ENCODE data around the gene ENPEP.
A peak's percentile ranks its signal among the peaks of the same experiment; 100 is the strongest.
"Not testable (repeated sequence)": the region's sequence is repeated elsewhere in the genome, so short reads cannot be mapped to it uniquely, and the experiment has no call there.

Gene ENPEP, protein sequence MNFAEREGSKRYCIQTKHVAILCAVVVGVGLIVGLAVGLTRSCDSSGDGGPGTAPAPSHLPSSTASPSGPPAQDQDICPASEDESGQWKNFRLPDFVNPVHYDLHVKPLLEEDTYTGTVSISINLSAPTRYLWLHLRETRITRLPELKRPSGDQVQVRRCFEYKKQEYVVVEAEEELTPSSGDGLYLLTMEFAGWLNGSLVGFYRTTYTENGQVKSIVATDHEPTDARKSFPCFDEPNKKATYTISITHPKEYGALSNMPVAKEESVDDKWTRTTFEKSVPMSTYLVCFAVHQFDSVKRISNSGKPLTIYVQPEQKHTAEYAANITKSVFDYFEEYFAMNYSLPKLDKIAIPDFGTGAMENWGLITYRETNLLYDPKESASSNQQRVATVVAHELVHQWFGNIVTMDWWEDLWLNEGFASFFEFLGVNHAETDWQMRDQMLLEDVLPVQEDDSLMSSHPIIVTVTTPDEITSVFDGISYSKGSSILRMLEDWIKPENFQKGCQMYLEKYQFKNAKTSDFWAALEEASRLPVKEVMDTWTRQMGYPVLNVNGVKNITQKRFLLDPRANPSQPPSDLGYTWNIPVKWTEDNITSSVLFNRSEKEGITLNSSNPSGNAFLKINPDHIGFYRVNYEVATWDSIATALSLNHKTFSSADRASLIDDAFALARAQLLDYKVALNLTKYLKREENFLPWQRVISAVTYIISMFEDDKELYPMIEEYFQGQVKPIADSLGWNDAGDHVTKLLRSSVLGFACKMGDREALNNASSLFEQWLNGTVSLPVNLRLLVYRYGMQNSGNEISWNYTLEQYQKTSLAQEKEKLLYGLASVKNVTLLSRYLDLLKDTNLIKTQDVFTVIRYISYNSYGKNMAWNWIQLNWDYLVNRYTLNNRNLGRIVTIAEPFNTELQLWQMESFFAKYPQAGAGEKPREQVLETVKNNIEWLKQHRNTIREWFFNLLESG

DNA sequence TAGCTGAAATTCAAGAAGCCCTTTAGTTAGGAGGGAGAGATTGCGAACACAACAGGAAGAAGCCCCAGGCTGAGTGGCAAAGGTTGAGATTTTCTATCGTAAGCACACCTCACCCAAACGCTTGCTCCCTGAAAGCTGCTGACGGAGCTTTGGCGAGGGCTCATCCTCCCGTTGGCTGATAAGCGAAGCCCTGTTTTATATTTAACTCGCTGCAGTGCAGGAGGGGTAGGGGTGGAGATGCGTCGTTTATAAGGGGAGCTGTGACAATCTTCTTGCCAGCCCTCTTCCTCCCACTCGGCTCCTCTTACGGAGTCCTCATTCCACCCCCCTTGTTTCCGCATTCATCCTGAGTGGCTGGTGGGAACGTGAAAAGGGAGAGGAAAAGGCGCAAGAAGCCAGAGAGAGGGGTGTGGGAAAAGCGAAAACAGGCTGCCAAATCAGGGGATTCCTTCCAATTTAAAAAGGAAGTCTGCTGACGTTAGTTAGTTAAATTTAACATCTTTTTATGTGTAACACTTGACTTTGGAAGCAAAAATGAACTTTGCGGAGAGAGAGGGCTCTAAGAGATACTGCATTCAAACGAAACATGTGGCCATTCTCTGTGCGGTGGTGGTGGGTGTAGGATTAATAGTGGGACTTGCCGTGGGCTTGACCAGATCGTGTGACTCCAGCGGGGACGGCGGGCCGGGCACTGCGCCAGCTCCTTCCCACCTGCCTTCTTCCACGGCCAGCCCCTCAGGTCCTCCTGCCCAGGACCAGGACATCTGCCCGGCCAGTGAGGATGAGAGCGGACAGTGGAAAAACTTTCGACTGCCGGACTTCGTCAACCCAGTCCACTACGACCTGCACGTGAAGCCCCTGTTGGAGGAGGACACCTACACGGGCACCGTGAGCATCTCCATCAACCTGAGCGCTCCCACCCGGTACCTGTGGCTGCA, at the start of gene ENPEP:
ENPEP (plus strand) TSS at position 275 of the 938 bp plus-strand sequence; CDS start at position 535, 260 bp downstream.
- DNase-seq (ENCODE audit: low read depth): peak; percentile 4

DNA sequence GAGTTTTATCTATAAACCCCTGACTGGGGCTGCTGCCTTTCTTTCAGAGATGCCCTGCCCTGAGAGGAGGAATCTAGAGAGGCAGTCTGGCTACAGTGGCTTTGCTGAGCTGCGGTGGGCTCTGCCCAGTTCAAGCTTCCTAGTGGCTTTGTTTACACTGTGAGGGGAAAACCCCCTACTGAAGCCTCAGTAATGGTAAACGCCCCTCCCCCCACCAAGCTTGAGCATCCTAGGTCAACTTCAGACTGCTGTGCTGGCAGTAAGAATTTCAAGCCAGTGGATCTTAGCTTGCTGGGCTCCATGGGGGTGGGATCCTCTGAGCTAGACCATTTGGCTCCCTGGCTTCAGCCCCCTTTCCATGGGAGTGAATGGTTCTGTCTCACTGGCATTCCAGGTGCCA, 44.1 kb upstream of the ENPEP start:
- not testable (repeated sequence) for DNase-seq (ENCODE audit: low read depth)

DNA sequence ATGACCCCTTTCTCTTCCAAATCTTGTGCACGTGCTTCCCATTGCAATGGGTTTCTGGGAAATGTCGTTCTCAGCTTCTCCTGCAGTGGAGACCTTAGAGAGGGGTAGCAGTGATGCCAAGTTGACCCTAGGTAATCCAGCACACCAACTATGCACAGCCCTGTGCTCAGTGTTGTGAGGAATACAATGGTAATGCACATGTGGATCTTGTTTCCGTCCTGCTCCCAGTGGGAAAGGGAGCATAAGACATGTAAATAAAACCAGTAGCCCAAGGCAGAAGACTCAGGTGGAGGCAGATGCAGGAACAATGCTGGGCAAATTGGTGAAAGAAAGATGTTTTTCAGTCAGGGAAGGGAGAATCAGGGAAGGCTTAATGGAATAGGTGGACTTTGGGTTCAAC, 38.7 kb upstream of the ENPEP start:
- not testable (repeated sequence) for DNase-seq (ENCODE audit: low read depth)

DNA sequence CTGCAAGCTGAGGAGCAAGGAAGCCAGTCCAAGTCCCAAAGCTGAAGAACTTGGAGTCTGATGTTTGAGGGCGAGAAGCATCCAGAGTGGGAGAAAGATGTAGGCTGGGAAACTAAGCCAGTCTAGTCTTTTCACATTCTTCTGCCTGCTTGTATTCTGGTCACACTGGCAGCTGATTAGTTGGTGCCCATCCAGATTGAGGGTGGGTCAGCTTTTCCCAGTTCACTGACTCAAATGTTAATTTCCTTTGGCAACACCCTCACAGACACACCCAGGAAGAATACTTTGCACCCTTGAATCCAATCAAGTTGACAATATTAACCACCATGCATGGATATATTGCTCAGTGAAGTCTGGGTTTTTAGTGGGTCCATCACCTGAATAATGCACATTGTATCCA, 36.7 kb upstream of the ENPEP start:
- not testable (repeated sequence) for DNase-seq (ENCODE audit: low read depth)

DNA sequence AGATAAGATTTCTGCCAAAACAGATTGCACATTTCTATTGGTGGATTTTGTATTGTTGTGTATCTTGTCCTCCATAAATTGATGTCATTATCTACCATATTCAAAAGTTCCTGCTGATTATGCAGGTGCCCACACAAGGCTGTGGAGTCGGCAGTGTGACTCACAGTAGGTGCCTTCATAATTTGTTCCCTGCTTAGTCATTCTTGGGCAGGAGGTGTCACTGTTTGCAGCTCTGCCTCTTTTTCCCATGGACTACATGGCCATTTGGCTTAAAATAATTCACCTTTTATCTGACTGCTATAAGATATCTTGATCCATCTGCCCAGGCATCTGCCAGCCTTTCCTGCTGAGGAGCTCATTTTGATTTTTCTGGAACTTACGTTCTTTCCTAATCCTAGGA, 33.6 kb upstream of the ENPEP start:
- DNase-seq (ENCODE audit: low read depth): no peak

DNA sequence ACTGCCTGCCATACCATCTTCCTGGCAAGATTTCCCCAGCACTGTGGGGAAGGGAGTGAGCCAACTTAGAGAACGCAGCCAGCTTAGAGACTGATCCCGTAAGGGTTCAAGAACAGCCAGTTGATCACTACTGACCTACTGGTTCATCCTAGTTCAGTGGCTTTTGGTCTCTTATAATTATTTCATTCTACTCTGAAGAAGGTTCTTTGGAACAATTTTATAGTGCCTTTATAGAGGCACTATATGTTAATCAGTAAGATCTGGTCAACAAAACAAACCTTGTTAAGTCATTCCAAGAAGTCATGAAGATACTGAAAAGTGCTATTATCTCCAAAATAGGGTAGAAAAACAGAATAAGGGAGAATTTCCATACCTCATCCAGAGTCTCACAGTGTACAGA, 33.2 kb upstream of the ENPEP start:
- DNase-seq (ENCODE audit: low read depth): no peak

DNA sequence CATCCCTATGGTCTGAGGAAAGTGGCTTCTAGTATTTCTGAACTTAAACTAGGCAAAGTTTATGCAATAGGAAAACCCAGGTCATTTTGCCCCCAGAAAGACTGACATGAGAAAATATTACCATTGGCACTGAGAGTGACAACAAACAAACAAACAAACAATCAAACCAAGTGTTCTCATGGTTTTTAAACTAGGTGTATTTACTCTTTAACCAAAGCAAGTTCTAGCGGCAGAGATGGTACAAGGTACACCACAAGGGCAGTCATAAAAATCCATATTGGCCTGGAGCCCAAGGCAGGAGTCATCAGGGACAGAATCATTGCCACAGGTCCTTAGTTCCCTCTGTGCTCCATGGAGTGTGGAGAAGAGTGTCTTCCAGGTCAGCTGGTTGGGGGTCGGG, 26.0 kb upstream of the ENPEP start:
- no peak for DNase-seq (ENCODE audit: low read depth)

DNA sequence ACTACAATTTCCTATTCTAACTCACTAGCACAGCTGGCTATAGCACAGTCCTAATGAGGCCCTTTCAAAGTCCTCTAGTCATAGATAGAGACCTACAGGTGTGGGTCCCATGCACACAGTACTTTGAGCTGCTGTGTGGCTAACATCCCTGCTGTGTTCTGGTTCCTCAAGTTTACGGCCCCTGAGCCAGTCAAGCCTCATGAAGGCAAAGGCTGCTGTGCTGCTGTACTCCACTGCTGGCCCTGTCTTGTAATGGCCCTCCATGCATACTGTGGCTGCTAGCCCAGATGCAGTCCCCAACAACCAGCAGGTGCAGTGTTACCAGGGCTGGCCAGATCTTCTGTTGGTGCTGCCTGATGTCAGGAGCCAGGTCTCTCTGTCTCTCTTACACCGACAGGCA, 23.4 kb upstream of the ENPEP start:
- no peak for DNase-seq (ENCODE audit: low read depth)

DNA sequence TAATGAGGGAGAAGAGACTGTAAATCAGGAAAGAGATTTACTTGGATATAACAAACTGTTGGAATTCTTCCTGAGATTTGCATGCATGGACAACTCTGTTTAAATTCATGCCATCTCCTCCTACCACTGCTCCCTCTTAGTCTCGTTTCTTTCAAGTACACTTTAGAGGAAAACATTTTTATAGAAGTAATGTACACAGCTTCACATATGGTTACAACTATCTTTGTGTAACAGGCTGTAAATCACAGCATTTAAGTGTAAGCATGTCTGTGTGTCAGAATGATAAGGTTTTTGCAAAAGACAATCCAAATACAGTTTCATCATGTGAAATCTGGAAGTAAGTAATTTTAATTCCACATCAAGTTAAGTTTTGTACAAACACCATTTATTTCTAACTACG, 21.5 kb upstream of the ENPEP start:
- no peak for DNase-seq (ENCODE audit: low read depth)

DNA sequence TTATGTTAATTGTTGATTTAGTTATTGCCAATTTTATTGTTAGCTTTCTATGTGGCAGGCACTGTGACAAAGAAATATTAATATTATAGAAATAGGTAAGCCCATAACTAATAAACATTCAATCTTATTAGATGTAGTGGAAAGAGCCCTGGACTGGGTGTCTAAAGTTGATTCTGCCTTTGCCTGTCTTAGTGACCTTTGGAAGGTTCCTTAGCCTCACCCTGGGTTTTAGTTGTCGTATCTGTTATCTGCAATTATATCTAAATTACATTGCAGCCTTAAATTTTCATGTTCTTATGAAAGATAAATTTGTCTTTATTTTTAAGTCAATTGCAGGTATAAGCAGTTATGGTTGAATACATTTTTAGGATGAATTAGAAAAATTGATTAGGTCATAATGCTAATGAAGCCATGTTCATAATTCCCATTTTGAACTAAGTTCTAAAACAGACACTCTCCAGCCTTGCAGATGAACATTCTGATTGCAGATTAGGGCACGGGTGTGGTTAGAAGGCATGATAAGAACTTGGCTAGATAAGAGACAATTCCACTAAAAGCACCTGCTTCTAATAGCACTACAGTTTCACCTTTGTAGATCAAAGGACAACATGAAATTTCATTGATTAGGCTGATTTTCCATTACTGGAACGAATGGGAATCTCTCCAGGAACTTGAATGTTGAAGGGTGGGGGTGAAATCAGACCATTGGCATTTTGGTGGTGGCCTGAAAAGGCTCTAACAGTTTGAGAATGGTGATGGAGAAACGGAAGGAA, 17.3 kb upstream of the ENPEP start:
- no peak for DNase-seq (ENCODE audit: low read depth)

DNA sequence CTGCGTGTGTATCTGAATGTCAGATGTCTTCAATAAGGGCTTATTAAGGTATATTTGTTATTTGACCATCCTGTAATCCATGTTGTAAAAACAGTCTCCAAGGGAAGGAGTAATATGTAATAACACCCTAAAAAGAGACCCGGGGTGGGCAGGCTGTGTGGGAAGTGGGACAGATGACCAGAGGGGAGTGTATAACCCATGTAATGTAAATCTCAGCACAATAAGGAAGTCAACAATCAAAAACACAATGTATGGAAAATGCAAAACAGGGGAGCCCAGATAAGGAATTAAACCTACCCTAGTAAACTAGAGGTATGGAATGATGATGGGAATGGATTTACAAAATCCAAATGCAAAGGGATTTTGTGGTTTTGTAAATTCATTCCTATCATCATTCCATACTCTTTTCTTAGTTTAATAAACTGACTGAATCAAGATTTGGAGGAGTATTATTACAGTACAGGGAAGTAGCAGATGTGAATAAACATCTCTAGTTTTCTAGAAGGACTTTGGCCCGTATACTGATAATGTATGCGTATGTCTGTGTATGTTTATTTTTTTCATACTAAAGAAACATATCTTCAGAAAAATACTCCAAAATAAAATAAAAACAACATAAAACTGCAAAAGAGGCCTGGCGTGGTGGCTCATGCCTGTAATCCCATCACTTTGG, 15.7 kb upstream of the ENPEP start:
- DNase-seq (ENCODE audit: low read depth): no peak

DNA sequence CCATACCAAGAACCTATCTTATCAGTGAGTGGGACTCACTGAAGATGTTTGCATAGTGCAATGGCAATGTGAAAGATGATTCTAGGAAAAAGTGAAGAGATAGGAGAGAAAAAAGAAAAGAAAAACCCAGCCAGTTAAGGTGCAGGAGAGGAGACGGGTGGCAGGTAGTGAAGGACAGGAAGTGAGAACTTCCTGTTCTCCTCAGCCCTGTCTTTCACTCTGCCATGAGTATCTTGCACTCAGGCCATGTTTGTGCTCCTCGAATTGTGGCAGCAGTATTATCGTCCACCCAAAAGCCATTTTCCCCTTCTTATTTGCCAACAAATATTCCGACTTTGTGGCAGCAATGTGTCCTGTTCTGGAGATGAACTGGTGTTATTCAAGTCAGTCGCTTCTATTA, 8.6 kb upstream of the ENPEP start:
- no peak for DNase-seq (ENCODE audit: low read depth)

DNA sequence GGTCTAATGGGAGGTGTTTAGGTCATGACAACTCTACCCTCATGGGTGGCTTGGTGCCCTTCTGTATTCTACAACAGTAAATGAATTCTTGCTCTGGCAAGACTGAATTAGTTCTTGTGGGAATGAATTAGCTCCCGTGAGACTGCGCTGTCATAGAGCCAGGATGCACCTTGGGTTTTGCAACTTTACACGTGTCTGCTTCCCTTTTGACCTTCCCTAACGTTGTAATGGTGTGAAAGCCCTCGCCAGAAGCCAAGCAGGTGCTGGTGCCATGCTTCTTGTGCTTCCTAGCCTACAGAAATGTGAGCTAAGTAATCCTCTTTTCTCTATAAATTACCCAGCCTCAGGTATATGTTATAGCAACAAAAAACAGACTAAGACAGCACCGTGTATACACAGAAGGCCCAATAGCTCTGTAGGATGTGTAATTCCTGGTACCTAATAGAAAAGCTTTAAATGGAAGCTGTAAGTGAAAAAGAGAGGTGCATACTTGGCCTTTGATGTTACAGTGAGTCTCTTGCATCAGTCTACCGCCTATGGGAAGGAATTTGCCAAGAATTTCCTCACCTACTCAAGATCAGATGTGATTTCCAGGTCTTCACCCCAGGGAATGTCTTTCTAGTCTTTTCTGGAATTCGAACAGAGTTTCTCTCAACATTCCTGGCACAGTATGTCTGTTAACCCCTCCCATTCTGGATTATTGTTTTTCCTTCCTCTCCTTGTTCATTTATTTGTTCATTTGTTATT, 3.2 kb upstream of the ENPEP start:
- DNase-seq (ENCODE audit: low read depth): no peak

DNA sequence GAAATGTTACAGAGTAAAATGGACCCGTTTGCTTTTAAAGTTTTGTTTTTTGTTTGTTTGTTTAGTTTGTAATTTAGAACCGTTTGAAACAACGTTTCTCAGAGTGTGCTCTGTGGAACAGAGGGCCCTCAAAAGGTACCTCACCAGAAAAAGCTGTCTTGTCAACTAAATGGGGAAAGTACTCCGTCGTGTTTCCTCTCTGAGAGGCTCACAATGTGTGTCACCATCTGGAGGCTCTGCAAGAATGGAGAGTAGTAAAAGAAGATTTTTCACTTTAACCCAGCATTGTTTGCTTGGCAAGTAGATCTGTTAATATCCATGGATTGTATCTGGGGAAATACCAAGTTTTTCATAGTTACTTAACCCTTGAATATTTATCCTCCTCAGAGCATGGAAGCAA, 1.5 kb upstream of the ENPEP start:
- DNase-seq (ENCODE audit: low read depth): no peak

DNA sequence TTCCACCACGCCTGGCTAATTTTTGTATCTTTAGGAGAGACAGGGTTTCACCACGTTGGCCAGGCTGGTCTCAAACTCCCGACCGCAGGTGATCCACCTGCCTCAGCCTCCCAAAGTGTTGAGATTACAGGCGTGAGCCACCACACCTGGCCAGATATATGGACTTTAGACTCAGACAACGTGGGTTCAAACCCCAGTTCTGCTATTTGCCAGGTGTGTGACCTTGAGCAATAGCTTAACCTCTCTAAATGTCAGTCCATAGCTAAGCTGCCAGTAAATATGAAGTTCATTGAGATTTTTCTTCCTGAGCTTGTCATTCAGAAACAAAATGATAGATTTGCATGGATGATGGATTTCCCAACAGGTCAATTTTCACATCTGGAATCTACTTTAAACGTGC, 875 bp upstream of the ENPEP start:
- DNase-seq (ENCODE audit: low read depth): not testable (repeated sequence)

DNA sequence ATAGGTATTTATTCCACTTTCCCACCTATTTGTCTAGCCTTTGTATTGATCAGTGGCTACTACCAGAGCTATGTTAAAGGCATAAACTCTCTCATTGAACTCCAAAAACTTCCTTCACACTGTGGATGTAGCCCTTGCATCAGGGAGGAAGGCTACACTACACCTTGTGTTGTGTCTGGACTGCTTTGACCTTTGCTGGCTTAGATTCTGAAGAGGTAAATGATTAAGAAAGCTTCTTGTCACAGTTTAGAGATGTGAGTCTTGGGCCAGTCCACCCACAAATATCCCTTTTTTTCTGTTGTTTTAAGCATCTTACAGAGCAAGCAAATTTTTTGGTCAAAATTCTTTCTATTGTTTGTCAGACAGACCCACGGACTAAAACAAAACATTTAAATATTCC, 1.9 kb downstream of the ENPEP start:
- DNase-seq (ENCODE audit: low read depth): no peak

DNA sequence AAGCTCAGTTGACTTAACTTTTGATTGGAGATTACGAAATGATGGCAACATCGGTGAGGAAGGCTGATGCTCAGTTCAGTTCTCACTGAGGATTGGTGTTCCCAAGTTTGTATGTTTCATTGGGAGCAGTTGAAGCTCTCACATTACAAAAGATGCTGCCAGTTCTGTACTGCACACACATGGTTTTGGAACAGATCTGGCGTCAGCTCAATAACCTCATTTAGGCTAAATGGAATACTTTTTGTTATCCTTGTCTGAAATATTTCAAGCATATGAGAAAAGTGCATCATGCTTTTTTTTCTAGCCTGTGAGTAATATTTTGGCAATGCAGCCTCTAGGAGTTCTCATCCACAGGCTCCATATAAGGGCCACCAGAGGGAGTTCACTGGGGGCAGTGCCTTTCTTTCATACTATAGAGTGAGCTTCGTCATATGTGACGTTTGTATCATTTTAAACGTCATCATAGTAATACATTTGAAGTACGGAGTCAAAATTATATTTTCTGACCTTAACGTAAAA, 4.1 kb downstream of the ENPEP start:
- peak; percentile 98 for DNase-seq (ENCODE audit: low read depth)

DNA sequence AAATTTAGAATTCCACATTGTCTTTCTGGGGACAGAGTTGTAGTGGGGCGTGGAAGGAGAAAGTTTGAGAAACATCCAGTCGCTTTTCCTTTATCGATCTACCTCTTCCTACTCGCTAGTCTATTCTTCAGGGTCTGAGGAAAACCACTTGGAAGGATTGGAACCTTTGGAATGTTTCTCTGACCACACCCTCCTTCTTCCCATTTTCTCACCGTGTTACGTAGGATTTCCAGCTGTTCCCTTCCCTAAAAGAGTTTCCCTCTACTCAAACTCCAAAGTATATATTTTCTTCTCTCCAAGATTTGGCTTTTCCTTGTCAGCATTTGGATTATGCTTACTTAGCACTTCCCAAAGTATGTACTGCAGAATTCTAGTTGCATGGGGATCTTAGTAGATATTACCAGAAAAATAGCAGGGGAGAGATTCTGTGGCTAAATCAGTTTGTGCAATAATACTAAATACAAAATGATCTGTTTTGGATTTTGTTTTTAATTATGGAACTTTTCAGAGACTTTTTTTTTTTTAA, 4.9 kb downstream of the ENPEP start:
- no peak for DNase-seq (ENCODE audit: low read depth)

DNA sequence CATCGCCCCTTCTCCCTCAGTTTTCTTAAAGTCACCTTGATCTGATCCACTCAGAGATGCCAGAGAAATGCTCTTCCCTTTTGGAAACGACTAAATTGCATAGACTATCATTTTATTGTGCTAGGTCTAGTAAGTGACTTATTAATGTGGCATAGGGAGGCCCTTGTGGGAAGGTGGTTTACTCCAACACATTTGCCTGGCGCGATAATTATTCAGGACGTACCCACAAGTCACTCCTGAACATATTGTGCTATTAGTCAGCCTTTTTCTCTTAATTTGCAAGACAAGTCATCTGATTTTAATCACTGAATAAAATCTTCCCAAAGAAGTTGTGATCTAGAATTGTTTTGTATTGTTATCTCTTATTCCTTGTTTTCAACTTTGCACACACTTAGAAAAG, 7.6 kb downstream of the ENPEP start:
- DNase-seq (ENCODE audit: low read depth): no peak

Data from fibroblast of the conjunctiva (primary cell).